DOHH2 (cell line): ENCODE data around the gene IKZF2.

Source experiments
- CTCF ChIP-seq: fragments of 200-600 bp; sonication (generic); IDR thresholded peaks from one replicate; pipeline ENCODE4 v1.5.1; 2014; ENCODE audit warnings: antibody characterized with exemption, mild to moderate bottlenecking, low read depth, low read length; ENCODE audit not compliant: poor library complexity, severe bottlenecking
- EZH2phosphoT487 ChIP-seq: fragments of 200-600 bp; sonication (generic); IDR thresholded peaks from 2 replicates; pipeline ENCODE4 v1.6.1; 2017; ENCODE audit warnings: borderline replicate concordance, mild to moderate bottlenecking, antibody characterized with exemption, low read length, moderate library complexity, mixed read lengths

DNA sequence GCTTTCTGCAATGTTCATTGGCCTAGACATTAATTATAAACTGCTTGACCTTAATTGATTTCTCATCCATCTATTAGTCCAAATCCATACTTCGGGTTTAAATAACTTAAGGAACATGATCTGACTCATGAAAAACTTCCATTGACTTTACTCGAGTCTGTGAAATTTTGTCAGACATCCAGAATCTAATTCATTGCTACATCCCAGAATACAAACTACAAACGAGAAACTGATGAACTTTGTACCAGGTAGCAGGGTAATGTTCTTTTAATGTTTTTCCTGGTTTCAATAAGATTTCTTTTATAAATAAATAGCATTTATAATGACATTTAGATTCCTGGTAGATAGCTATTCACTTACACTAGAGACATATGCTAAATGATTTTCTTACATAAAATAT is 36.0 kb upstream of the IKZF2 start:
- TF ChIP-seq CTCF (no peak), EZH2phosphoT487 (no peak)
